GM19099 (cell line): ENCODE results near the gene LLGL1.

Experiments
- POLR2A ChIP-seq: IDR thresholded peaks from 3 replicates; pipeline ENCODE4 v1.6.1; 2011; ENCODE audit warnings: low read depth; ENCODE audit not compliant: insufficient read length; ENCODE audit errors: extremely low read depth

The LLGL1 gene

GRCh38 chr17:18260332-18261145 is 35.1 kb downstream of the LLGL1 start, which contains the start of gene MIEF2:
TSS of gene MIEF2 (plus strand) at chr17:18260662. CDS start at chr17:18262721, 2,059 bp downstream.
- peak; percentile 36 for TF ChIP-seq POLR2A

- TF ChIP-seq POLR2A, result no peak
These were observed 35.7 kb downstream of the LLGL1 start for GRCh38 chr17:18261146-18261515.

GRCh38 chr17:18261659-18262058 is 36.2 kb downstream of the LLGL1 start:
- no peak for TF ChIP-seq POLR2A

GRCh38 chr17:18262111-18262510 is 36.7 kb downstream of the LLGL1 start:
- no peak for TF ChIP-seq POLR2A

- no peak for TF ChIP-seq POLR2A
These were observed 37.2 kb downstream of the LLGL1 start for GRCh38 chr17:18262641-18263040.

GRCh38 chr17:18263885-18264682 is 38.6 kb downstream of the LLGL1 start:
- TF ChIP-seq POLR2A, result no peak

- no peak for TF ChIP-seq POLR2A
These were observed 41.9 kb downstream of the LLGL1 start for GRCh38 chr17:18267366-18267765.

GRCh38 chr17:18267927-18268711 is 42.7 kb downstream of the LLGL1 start:
- TF ChIP-seq POLR2A, result no peak

GRCh38 chr17:18270046-18270931 is 44.9 kb downstream of the LLGL1 start:
- no peak for TF ChIP-seq POLR2A

GRCh38 chr17:18277076-18277475 is 51.6 kb downstream of the LLGL1 start:
- TF ChIP-seq POLR2A, result no peak

GRCh38 chr17:18278867-18279266 is 53.4 kb downstream of the LLGL1 start:
- no peak for TF ChIP-seq POLR2A

- no peak for TF ChIP-seq POLR2A
These were observed 54.8 kb downstream of the LLGL1 start for GRCh38 chr17:18280249-18280648.

GRCh38 chr17:18280766-18281371 is 55.4 kb downstream of the LLGL1 start:
- TF ChIP-seq POLR2A, result no peak

- no peak for TF ChIP-seq POLR2A
These were observed 56.4 kb downstream of the LLGL1 start for GRCh38 chr17:18281788-18282187.
